Common myeloid progenitor, CD34-positive (primary cell): ENCODE measurements around the gene BRWD1.

ENCODE experiments used
- CTCF ChIA-PET: fragments of 350-600 bp; sonication (Branson Sonifier 250); formaldehyde crosslinking; loops from one replicate; lab custom pipeline; 2021; ENCODE audit warnings: antibody characterized with exemption; lab: Charles Lee
- POLR2A ChIA-PET: fragments of 350-600 bp; sonication (Branson Sonifier 250); formaldehyde crosslinking; loops from one replicate; lab custom pipeline; 2021; ENCODE audit warnings: antibody characterized with exemption; lab: Charles Lee
- DNase-seq, 3 donors: peaks; one replicate each; pipeline versions ENCODE4 v3.0.0 to v3.0.0-alpha.2; 2013
- H3K27ac ChIP-seq, 2 experiments: 1 replicate in 1 of 2; 2 replicates in 1 of 2; pipeline ENCODE4 v1.7.0; 2013; ENCODE audit warnings: inconsistent platforms in 2 of 2, low read length in 2 of 2, mild to moderate bottlenecking in 2 of 2, low read depth in 1 of 2, moderate library complexity in 1 of 2; ENCODE audit not compliant: severe bottlenecking in 2 of 2, insufficient read depth in 1 of 2, poor library complexity in 1 of 2
- H3K27me3 ChIP-seq, 5 experiments: replicated peaks in 2 of 5; 1 replicate in 3 of 5; 2 replicates in 2 of 5; pipeline versions ENCODE4 v1.6.1 to v1.7.0; 2013; ENCODE audit warnings: low read length in 4 of 5, mild to moderate bottlenecking in 2 of 5, moderate library complexity in 2 of 5, inconsistent platforms in 1 of 5; ENCODE audit not compliant: insufficient read depth in 5 of 5, control insufficient read depth in 4 of 5
- H3K36me3 ChIP-seq, 4 experiments: 1 replicate in 2 of 4; 2 replicates in 2 of 4; pipeline versions ENCODE4 v1.6.1 to v1.7.0; 2013; ENCODE audit warnings: low read length in 3 of 4, control low read depth in 1 of 4, mild to moderate bottlenecking in 1 of 4; ENCODE audit not compliant: control insufficient read depth in 4 of 4, insufficient read depth in 4 of 4
- H3K4me1 ChIP-seq, 4 experiments: 1 replicate in 3 of 4; 2 replicates in 1 of 4; pipeline versions ENCODE4 v1.6.1 to v1.7.1; 2013; ENCODE audit warnings: low read length in 3 of 4, mild to moderate bottlenecking in 3 of 4, control low read depth in 1 of 4, inconsistent platforms in 1 of 4, moderate library complexity in 1 of 4; ENCODE audit not compliant: control insufficient read depth in 4 of 4, insufficient read depth in 4 of 4; ENCODE audit errors: control extremely low read depth in 1 of 4
- H3K4me3 ChIP-seq, 7 experiments: 1 replicate in 4 of 7; 2 replicates in 3 of 7; pipeline versions ENCODE4 v1.5.1 to v1.7.0; 2013; ENCODE audit warnings: mild to moderate bottlenecking in 7 of 7, low read length in 6 of 7, moderate library complexity in 6 of 7, inconsistent platforms in 2 of 7, low read depth in 2 of 7, control low read depth in 1 of 7; ENCODE audit not compliant: insufficient read depth in 4 of 7, control insufficient read depth in 1 of 7; ENCODE audit errors: extremely low read depth in 1 of 7
- H3K9me3 ChIP-seq, 5 experiments: 1 replicate in 4 of 5; 2 replicates in 1 of 5; pipeline versions ENCODE4 v1.6.1 to v1.7.1; 2013; ENCODE audit warnings: low read length in 4 of 5, mild to moderate bottlenecking in 2 of 5, inconsistent platforms in 1 of 5, low read depth in 1 of 5, moderate library complexity in 1 of 5; ENCODE audit not compliant: control insufficient read depth in 4 of 5, insufficient read depth in 2 of 5; ENCODE audit errors: control extremely low read depth in 1 of 5
- WGBS: methylation state at CpG from one replicate; pipeline ENCODE4 v1.1.5; 2013; ENCODE audit not compliant: insufficient coverage; 5-methylcytosine and 5-hydroxymethylcytosine counted together

Gene BRWD1

GRCh38 chr21:39318091-39318959 lies 4.9 kb upstream of the BRWD1 start:
- Histone ChIP-seq H3K9me3 (no peaks in the 10 kb centered on the region), H3K27ac (peak overlapping the region in 1 of 2 experiments; percentile 54), H3K36me3 (no peaks in the 10 kb centered on the region), H3K27me3 (no peaks in the 10 kb centered on the region), H3K4me3 (no peak overlapping the region), H3K4me1 (peaks cover 0 to 11% (median 8%) of the 10 kb centered on the region in 4 experiments)
- ChIA-PET CTCF (interaction anchor here (1.2 kb wide), 1 partner anchor 123 kb away, joined by 4 read pairs; no protein-coding TSS in a partner anchor), POLR2A (no interaction called here)
- 91% methylated on average over 5 of the region's 8 CpGs for WGBS
- DNase-seq: no peak

- peak overlapping the region in 1 of 2 experiments; percentile 54 for H3K27ac ChIP-seq
- ChIA-PET POLR2A (interaction anchor here (0.6 to 0.7 kb wide), 2 partner anchors 10 to 32 kb away, joined by 3 to 4 read pairs; no protein-coding TSS in a partner anchor), CTCF (interaction anchor here (0.8 to 1.2 kb wide), 3 partner anchors 15 to 124 kb away, joined by 3 to 4 read pairs (median 3); no protein-coding TSS in a partner anchor)
- peak in 1 of 3 donors; percentile 16 for DNase-seq
- H3K9me3 ChIP-seq: no peaks in the 10 kb centered on the region
- no peaks in the 10 kb centered on the region for H3K27me3 ChIP-seq
- peaks cover 0 to 11% (median 8%) of the 10 kb centered on the region in 4 experiments for H3K4me1 ChIP-seq
- no peaks in the 10 kb centered on the region for H3K36me3 ChIP-seq
- 83% methylated on average over 10 of the region's 11 CpGs for WGBS
- no peak overlapping the region for H3K4me3 ChIP-seq
These were observed 4.0 kb upstream of the BRWD1 start for GRCh38 chr21:39317134-39318090.

- H3K9me3 ChIP-seq: no peaks in the 10 kb centered on the region
- H3K27ac ChIP-seq: no peak overlapping the region
- 97% methylated on average over 5 of the region's 6 CpGs for WGBS
- no peak overlapping the region for H3K4me3 ChIP-seq
- no peak for DNase-seq
- H3K4me1 ChIP-seq: peaks cover 5 to 17% (median 12%) of the 10 kb centered on the region in 4 experiments
- H3K36me3 ChIP-seq: no peaks in the 10 kb centered on the region
- H3K27me3 ChIP-seq: no peaks in the 10 kb centered on the region
- CTCF ChIA-PET: interaction anchor here (1.2 kb wide), 1 partner anchor 16 kb away, joined by 3 read pairs; no protein-coding TSS in a partner anchor
- POLR2A ChIA-PET: no interaction called here
These were observed 3.3 kb upstream of the BRWD1 start for GRCh38 chr21:39316729-39317128.

- Histone ChIP-seq H3K36me3 (peaks cover 0 to 6% (median 3%) of the 10 kb centered on the region in 4 experiments), H3K9me3 (no peaks in the 10 kb centered on the region), H3K27ac (no peak overlapping the region), H3K27me3 (no peaks in the 10 kb centered on the region), H3K4me1 (peaks cover 6 to 18% (median 15%) of the 10 kb centered on the region in 4 experiments), H3K4me3 (no peak overlapping the region)
- CTCF ChIA-PET: interaction anchor here (2.0 to 3.1 kb wide), 3 partner anchors 30 to 48 kb away, joined by 6 to 12 read pairs (median 6); partner anchors contain the start of gene HMGN1
- DNase-seq: peak in 2 of 3 donors; percentile 37 to 48
- 54% methylated on average over 6 of the region's 9 CpGs for WGBS
- POLR2A ChIA-PET: no interaction called here
These were observed 2.4 kb upstream of the BRWD1 start for GRCh38 chr21:39315603-39316445.

GRCh38 chr21:39314143-39315027 lies 953 bp upstream of the BRWD1 start:
- Histone ChIP-seq H3K4me1 (peaks cover 7 to 18% (median 15%) of the 10 kb centered on the region in 4 experiments), H3K9me3 (no peaks in the 10 kb centered on the region), H3K27ac (peak overlapping the region; percentile 66 to 87), H3K4me3 (peak overlapping the region; percentile 64 to 94 (median 84)), H3K36me3 (peaks cover 0 to 14% (median 10%) of the 10 kb centered on the region in 4 experiments), H3K27me3 (no peaks in the 10 kb centered on the region)
- DNase-seq: peak; percentile 5 to 83 (median 79)
- WGBS: 1% methylated on average over 38 of the region's 43 CpGs
- POLR2A ChIA-PET: interaction anchor here (0.6 to 1.8 kb wide), 5 partner anchors 16 to 127 kb away, joined by 3 to 13 read pairs (median 3); partner anchors contain the start of gene HMGN1
- CTCF ChIA-PET: interaction anchor here (0.7 to 3.1 kb wide), 6 partner anchors 31 to 77 kb away, joined by 3 to 12 read pairs (median 6); partner anchors contain the start of gene HMGN1
